GM21526 (cell line): ENCODE measurements around the gene NECAB3.

Experiments used
- ATAC-seq: cut with Tn5 transposase; IDR thresholded peaks from one replicate; pipeline ENCODE4 v1.9.1; 2021; ENCODE audit warnings: moderate library complexity; ENCODE audit not compliant: unreplicated experiment, low FRiP score

Gene NECAB3

DNA sequence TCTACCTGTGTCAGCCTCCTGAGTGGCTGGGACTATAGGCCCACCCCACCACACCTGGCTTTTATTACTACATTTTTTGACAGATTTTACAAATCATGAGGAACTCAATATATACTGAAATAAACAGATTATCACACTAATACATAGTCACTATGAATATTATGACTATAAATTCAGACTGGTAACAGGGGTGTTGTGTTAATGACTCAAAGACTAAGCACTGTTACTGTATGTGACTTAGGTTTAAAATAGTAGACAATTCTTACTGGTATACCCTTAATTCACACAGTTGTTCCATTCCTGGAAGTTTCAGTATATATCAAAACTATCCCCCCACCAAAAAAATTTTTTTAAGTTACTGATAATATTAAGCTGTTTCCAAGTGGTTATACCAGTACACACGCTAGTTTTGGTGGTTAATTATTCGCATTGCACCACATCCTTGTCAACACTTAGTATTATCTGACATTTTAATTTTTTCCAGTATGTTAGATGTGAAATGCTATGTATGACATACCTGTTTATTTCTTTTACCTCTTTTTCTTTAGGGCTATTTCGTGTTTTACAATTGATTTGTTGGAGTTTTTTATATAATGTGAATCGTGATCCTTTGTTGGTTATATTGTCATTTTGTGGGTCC, 46.5 kb downstream of the NECAB3 start:
- no peak for ATAC-seq

DNA sequence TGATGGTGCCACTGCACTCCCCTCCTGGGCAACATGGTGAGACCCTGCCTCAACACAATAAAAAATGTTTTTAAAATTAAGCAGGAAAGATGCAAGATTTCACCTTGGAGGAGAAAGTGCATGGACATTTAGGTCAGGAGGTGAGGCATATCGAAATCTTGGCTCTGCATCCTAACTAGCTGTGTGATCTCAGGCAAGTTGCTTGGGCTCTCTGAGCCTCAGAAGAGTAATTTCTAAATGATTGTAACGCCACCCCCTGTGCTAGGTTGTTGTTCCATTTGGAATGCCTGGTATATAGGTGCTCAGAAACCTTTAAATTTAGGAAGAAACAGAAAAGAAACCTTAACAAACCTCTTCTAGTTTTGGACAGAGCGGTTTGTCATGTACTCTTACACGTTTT, 48.0 kb downstream of the NECAB3 start:
- no peak for ATAC-seq

DNA sequence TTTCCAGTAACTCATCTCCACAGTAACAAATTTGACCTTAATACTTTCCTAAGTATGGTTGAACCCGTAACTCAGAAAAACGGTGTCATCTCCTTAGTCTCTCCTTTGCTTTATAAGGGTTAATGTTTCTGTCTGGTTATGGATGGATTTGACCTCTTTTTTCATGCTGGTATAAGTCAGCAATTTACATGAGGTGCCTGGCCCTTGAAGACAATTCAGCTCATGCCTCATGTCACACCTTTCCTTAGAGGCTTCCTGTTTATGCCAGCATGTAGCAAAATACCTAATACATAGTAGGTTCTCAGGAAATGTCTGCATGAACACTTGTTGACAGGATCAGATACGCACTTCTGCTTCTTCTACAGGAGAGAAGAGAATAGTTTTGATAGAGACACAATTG, 49.8 kb downstream of the NECAB3 start:
- ATAC-seq = no peak

DNA sequence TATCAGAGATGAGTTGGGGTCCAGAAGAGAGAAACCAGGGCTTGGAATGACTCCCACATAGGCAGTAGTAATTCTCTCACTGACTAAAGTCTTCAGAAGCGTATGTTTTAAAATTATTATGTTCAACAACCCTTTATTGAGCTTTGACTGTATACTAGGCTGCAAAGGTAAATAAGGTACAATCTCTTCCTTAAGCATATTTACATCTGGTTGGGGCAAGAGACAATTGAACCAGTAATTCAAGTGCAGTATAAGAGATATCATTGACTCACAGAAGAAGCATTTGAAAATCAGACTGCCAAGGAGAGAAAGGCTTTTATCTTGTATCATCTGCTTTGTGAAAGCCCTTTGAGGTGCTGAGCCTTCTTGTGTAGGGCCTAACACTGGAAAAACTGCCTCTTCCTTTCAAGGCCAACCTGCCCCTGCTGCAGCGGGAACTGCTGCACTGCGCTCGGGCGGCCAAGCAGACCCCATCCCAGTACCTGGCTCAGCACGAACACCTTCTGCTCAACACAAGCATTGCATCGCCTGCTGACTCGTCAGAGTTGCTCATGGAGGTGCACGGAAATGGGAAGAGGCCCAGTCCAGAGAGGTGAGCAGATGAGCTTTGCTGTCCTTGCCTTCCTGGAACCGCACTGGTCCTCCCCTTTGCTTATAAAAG, 51.4 kb downstream of the NECAB3 start:
- ATAC-seq = no peak

DNA sequence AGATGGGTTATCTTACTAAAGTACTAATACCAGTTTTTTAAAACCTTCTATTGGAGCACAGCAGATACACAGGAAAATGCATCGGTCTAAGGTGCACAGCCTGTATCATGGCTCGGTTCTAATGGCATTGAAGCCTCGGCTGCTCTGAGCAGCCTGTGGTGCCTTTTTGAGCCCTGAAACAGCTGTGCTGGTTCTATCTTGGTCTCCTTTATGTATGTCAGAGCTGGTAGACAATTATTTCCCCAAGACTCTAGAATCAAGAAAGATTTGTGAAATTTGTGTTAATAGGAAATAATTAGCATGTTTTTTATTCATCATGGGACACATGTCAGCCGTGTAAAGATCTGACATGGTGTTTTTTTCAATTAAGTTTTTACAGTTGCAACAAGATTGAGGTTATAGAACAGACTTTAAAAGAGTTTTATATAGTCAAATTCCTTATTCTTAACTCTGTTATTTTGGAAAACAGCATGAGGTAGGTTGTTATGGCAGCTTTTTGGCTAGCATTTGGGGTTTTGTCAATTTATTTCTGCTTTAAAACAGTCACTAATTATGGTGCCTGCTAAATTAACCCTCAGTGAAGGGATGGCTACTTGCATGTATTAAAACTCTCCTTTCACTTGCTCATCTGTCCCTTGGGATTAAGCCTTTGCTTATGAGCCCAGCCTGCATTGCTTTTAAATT, 52.4 kb downstream of the NECAB3 start:
- ATAC-seq = no peak

DNA sequence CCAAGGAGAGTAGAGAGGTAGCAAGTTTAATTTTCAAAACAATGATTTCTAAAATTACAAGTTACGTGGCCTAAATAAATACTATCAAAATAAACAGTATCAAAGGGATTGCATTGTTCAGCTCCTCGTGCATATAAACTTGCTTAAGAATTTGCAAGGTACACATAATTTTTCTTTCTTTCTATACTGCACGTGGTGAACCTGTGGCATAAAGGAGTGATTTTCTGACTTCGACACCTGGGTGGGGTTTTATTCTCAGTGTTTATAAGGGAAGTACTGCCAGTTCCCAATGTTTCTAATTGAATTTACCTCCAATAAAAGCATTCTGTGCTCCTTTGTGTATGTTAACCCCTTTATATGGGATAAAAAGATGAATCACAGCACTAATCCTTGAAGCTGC, 62.2 kb downstream of the NECAB3 start:
- ATAC-seq = no peak

DNA sequence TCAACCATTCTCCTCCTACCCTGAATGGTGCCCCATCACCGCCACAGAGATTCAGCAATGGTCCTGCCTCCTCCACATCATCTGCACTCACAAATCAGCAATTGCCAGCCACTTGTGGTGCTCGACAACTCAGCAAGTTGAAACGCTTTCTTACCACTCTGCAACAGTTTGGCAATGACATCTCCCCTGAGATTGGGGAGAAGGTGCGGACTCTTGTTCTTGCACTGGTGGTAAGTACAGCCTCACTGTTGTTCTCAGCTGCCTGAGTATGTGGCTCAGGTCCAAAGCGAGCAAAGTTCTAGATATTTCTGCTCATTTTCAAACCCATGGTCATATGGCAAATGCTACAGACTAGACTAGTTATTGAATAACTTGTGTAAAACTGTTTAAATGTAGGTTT, 63.1 kb downstream of the NECAB3 start:
- ATAC-seq = no peak

DNA sequence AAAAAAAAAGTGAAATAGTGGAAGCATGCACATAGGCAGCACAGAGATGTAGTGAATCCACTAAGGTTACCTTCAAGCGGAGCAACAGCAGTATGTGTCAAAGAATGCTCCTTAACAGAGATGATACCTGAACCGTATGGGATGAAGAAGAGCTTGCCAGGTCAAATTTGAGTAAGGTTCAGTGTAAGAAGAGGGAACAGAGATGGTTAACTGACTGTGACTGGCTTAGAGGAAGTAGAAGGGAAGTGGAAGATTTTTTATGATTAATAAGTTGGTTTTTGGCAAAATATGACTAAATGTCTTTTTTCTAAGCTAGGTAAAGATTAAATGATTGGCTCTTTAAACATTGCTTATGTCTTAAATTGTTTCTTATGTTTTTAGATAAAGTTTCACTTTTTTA, 64.7 kb downstream of the NECAB3 start:
- ATAC-seq = no peak
